ENCODE data around the gene NT5C1A.

- TF ChIP-seq, protein P1, sequence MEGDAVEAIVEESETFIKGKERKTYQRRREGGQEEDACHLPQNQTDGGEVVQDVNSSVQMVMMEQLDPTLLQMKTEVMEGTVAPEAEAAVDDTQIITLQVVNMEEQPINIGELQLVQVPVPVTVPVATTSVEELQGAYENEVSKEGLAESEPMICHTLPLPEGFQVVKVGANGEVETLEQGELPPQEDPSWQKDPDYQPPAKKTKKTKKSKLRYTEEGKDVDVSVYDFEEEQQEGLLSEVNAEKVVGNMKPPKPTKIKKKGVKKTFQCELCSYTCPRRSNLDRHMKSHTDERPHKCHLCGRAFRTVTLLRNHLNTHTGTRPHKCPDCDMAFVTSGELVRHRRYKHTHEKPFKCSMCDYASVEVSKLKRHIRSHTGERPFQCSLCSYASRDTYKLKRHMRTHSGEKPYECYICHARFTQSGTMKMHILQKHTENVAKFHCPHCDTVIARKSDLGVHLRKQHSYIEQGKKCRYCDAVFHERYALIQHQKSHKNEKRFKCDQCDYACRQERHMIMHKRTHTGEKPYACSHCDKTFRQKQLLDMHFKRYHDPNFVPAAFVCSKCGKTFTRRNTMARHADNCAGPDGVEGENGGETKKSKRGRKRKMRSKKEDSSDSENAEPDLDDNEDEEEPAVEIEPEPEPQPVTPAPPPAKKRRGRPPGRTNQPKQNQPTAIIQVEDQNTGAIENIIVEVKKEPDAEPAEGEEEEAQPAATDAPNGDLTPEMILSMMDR (IDR thresholded peaks at IDR 0.05; ENCODE audit: low read length): no peak
- no peak for TF ChIP-seq EZH2 (IDR thresholded peaks at IDR 0.05; ENCODE audit: borderline replicate concordance, low read length)
Measured at GRCh38 chr1:39633422-39633821, 38.5 kb downstream of the NT5C1A start.
